K562 (cell line): Measurements from ENCODE around the gene GSTO2. TPM values are rescaled to one million over a fixed set of nuclear protein-coding genes. Genes with fewer than 3 reads are reported as not detected.

Experiments
- ADNP ChIP-seq: fragments of 200-800 bp; sonication (Bioruptor generic); IDR thresholded peaks from 2 replicates; pipeline ENCODE4 v1.6.1; 2016; ENCODE audit warnings: missing genetic modification characterization, missing compliant biosample characterization
- AFF1 ChIP-seq, 2 experiments: fragments of 450-650 bp; IDR thresholded peaks; 2 replicates each; pipeline ENCODE4 v1.6.1; 2018; ENCODE audit warnings: mild to moderate bottlenecking in 2 of 2, low read depth in 1 of 2; ENCODE audit not compliant: partially characterized antibody in 2 of 2
- ARID3A ChIP-seq: IDR thresholded peaks from 2 replicates; pipeline ENCODE4 v1.6.1; 2012; ENCODE audit warnings: low read depth, low read length, improper control_type of control experiment, borderline replicate concordance
- ATF3 ChIP-seq, 2 experiments: fragments of 450-650 bp in 1 of 2; sonication (generic) in 1 of 2; formaldehyde crosslinking in 1 of 2; IDR thresholded peaks in 1 of 2; conservative IDR thresholded peaks in 1 of 2; 2 replicates each; pipeline versions ENCODE4 v1.6.1 to v1.8.1; 2016 to 2023; ENCODE audit warnings: mild to moderate bottlenecking in 2 of 2, moderate library complexity in 2 of 2, inconsistent platforms in 1 of 2, missing genetic modification reagents in 1 of 2
- ATF7 ChIP-seq: fragments of 450-650 bp; IDR thresholded peaks from 2 replicates; pipeline ENCODE4 v1.7.1; 2014; ENCODE audit warnings: mild to moderate bottlenecking, moderate library complexity
- BCOR ChIP-seq: fragments of 450-650 bp; IDR thresholded peaks from 2 replicates; pipeline ENCODE4 v1.6.1; 2016
- CBFA2T3 ChIP-seq: fragments of 450-650 bp; IDR thresholded peaks from 2 replicates; pipeline ENCODE4 v1.6.1; 2017
- CHAMP1 ChIP-seq: fragments of 450-650 bp; IDR thresholded peaks from 2 replicates; pipeline ENCODE4 v1.6.1; 2016; ENCODE audit warnings: mild to moderate bottlenecking
- DPF2 ChIP-seq: fragments of 450-650 bp; IDR thresholded peaks from 2 replicates; pipeline ENCODE4 v1.6.1; 2016
- HOMEZ ChIP-seq: fragments of 250-450 bp; sonication (Bioruptor Pico); IDR thresholded peaks from 2 replicates; pipeline ENCODE4 v1.4.0; 2020; ENCODE audit warnings: mild to moderate bottlenecking, moderate library complexity
- KLF6 ChIP-seq: fragments of 250-450 bp; sonication (Bioruptor Pico); IDR thresholded peaks from 2 replicates; pipeline ENCODE4 v1.4.0; 2020; ENCODE audit warnings: mild to moderate bottlenecking, moderate library complexity, borderline replicate concordance
- MAFG ChIP-seq: fragments of 450-650 bp; conservative IDR thresholded peaks from 2 replicates; pipeline ENCODE4 v1.6.1; 2016; ENCODE audit warnings: missing genetic modification characterization, missing compliant biosample characterization
- NFIX ChIP-seq: fragments of 250-450 bp; sonication (Bioruptor Pico); IDR thresholded peaks from 2 replicates; pipeline ENCODE4 v1.4.0; 2020; ENCODE audit warnings: low read depth, mild to moderate bottlenecking, moderate library complexity
- RCOR1 ChIP-seq, 2 experiments: IDR thresholded peaks; 2 replicates each; pipeline ENCODE4 v1.6.1; 2012; ENCODE audit warnings: low read depth in 2 of 2, low read length in 2 of 2, borderline replicate concordance in 1 of 2, improper control_type of control experiment in 1 of 2
- SMC3 ChIP-seq: conservative IDR thresholded peaks from 2 replicates; pipeline ENCODE4 v1.6.1; 2011; ENCODE audit warnings: low read depth, low read length, improper control_type of control experiment; ENCODE audit not compliant: insufficient read depth
- ZSCAN32 ChIP-seq: fragments of 450-650 bp; formaldehyde crosslinking; IDR thresholded peaks from 2 replicates; pipeline ENCODE4 v1.4.0; 2020; ENCODE audit warnings: mild to moderate bottlenecking, moderate library complexity
- polyA plus RNA-seq, 8 experiments: library from polyadenylated mRNA; depleted of rRNA in 4 of 8; stranded (reverse) in 5 of 8; unstranded in 3 of 8; fragments of >200 nt; fragmentation: Nextera tagmentation in 2 of 8; fragmentation: Illumina TruSeq in 1 of 8; extraction: Ambion mirVana in 2 of 8; extraction: Trizol in 1 of 8; gene quantifications; 2 replicates each; pipeline versions ENCODE4 v1.2.1 to v1.2.3, GENCODE V29; 2011 to 2014; ENCODE audit warnings: inconsistent platforms in 1 of 8, missing spikeins in 1 of 8
- total RNA-seq, 7 experiments: library from RNA; depleted of rRNA in 6 of 7; stranded (reverse); fragments of >200 nt in 6 of 7; fragmentation: Illumina TruSeq in 2 of 7; extraction: Trizol in 2 of 7; gene quantifications; 2 replicates each; pipeline versions ENCODE4 v1.2.1 to v1.2.3, GENCODE V29; 2011 to 2021; ENCODE audit warnings: low replicate concordance in 1 of 7

Gene GSTO2
- total and polyA plus RNA-seq, 9 of the 15 experiments (the other 6 are each of a cell fraction or from before 2014, with no cell fraction given) = 0.18 to 1.8 (median 0.90) TPM

- TF ChIP-seq NFIX (CRISPR knock-in tag) (no peak), DPF2 (peak; percentile 44; the same call in 1 of the 2 replicates), KLF6 (no peak), RCOR1 (IDR thresholded peaks at IDR 0.05; ENCODE audit: borderline replicate concordance in 1 of 2, low read depth in 2 of 2, low read length in 2 of 2) (0 out of 4 replicates have a peak, but pooled peaks of 1 of the 2 experiments have one; percentile 34), CHAMP1 (0 out of 2 replicates have a peak, but pooled peaks have one; percentile 33), ZSCAN32 (CRISPR knock-in tag) (no peak), SMC3 (no peak), HOMEZ (CRISPR knock-in tag) (no peak), ADNP (peak; percentile 62; the same call in 1 of the 2 replicates), ARID3A (no peak; the same call in 1 of the 2 replicates), AFF1 (IDR thresholded peaks at IDR 0.05; ENCODE audit: low read depth in 1 of 2, partially characterized antibody in 2 of 2) (no peak), BCOR (no peak), CBFA2T3 (peak; percentile 76), MAFG (tag) (no peak), ATF3 (IDR thresholded peaks at IDR 0.05) (peak; percentile 33; the same call in 1 of the 2 replicates), ATF3 (CRISPR knock-in tag; conservative IDR thresholded peaks at IDR 0.05) (no peak), ATF7 (peak; percentile 50; the same call in 1 of the 2 replicates)
These were observed 22.0 kb upstream of the GSTO2 start (continued) for GRCh38 chr10:104246976-104247375.
